ENCODE measurements around the gene RHO.
"Not testable (repeated sequence)": the region's sequence is repeated elsewhere in the genome, so short reads cannot be mapped to it uniquely, and the experiment has no call there.

The RHO gene

DNA sequence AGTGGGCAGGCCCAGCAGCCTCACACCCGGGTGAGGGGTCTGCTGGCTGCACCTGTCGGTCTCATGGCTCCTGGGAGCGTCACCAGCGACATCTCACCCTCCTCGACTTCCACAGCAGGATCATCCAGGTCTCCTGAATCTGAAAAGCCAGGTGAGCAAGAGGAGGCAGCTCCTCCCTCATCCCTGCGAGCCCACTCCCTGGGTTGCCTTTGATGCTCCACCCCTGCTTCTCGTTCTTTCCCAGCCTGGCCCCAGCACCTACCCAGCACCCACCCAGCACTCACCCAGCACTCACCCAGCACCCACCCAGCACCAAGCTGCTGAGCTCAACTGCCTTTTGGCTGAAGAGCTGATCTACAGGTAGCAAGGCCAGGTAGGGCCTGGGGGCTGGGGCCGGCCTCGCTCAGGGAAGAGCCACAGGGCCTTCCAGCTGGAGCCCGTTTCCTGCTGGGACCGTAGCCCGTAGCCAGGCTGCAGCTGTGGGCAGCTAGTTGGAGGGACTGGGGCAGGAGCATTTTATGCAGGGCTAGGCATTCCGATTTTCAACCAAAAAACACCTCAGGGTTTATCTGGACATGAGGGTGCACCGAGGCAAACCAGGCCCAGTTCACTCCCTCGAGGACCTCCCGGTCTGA lies 14.8 kb downstream of the RHO start, which contains the start of gene H1-8:
H1-8 (plus strand) TSS at position 20 of the 635 bp plus-strand sequence; CDS start at position 64, 44 bp downstream.
- DNase-seq (ENCODE audit: low read depth): no peak

DNA sequence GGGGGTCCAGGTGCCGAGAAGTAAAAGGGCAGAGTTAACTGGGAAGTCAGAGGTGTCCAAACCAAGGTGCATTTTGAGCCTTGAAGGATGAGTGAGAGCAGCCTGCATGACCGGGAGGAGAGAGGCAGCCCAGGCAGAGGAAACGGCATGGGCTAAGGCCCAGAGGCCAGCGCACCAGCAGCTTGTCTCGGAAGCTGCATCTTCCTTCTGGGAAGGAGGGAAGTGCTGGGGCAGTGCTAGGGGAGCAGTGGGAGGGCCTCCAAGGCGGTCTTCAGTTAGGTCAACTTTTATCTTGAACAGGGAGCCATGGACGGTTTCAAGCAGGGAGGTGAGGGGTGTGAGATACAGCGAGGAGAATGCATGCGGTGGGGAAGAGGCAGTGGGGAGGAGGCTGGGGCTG lies 15.6 kb downstream of the RHO start:
- DNase-seq (ENCODE audit: low read depth): no peak

DNA sequence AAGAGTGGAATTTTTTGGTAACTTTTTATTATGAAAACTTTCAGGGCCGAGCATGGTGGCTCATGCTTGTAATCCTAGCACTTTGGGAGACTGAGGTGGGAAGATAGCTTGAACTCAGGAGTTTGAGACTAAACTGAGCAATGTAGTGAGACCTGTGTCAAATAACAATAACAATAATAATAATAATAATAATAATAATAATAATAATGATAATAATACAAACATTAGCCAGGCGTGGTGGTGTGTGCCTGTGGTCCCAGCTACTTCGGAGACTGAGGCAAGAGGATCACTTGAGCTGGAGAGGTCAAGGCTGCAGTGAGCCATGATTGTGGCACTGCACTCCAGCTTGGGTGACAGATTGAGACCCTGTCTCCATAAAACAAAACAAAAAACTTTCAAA lies 17.5 kb downstream of the RHO start:
- not testable (repeated sequence) for DNase-seq (ENCODE audit: low read depth)

DNA sequence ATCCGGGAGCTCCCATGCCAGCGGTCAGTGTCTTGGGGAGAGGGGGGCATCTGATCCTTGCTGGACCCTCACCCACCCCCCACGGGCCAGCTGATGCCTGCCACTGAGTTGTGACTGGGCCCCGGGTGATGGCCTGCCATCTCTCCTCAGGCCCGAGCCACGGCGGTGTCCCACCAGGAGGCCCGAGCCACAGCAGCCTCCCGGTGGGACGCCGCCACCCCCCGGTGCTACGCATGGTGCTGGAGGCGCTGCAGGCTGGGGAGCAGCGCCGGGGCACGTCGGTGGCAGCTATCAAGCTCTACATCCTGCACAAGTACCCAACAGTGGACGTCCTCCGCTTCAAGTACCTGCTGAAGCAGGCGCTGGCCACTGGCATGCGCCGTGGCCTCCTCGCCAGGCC lies 18.8 kb downstream of the RHO start:
- no peak for DNase-seq (ENCODE audit: low read depth)

DNA sequence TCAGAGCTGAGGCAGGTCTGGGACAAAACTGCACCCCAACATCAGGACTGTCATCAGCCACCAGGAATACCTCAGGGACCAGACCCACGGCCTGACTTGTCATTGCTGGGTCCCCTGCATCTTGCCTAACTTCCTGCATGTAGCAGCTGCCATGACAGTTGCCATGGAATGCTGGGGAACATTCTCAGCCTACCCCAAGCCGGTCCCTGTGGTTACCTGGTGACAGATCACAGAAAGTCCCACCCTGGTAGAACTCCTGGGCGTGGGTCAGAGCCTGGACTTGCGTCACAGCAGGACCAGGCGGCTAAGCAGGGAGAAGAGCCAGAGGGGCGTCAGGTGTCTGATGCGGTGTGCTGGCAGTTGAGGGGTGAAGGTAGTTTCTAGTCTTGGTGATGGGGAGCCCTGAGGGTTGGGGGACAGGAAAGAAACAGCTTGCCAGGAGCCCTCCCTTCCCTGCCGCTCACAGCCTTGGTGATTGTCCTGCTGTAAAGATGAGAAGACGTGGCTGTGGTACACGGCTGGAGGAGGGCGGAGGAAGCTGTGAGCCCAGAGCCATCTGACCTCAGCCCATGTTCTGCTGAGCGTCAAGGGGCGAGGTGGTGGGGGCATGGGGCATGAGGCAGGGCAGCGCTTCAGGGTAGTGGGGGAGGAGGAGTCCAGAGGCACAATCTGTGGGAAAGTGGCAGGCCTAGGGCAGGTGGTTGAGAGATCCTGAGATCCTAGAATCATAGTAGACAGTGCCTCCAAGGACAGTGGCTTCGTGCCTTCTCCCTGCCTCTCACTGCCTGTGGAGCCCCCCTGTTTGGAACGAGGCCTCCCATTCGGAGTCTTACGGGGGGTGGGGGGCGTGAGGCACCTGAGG lies 19.9 kb downstream of the RHO start:
- DNase-seq (ENCODE audit: low read depth): no peak

DNA sequence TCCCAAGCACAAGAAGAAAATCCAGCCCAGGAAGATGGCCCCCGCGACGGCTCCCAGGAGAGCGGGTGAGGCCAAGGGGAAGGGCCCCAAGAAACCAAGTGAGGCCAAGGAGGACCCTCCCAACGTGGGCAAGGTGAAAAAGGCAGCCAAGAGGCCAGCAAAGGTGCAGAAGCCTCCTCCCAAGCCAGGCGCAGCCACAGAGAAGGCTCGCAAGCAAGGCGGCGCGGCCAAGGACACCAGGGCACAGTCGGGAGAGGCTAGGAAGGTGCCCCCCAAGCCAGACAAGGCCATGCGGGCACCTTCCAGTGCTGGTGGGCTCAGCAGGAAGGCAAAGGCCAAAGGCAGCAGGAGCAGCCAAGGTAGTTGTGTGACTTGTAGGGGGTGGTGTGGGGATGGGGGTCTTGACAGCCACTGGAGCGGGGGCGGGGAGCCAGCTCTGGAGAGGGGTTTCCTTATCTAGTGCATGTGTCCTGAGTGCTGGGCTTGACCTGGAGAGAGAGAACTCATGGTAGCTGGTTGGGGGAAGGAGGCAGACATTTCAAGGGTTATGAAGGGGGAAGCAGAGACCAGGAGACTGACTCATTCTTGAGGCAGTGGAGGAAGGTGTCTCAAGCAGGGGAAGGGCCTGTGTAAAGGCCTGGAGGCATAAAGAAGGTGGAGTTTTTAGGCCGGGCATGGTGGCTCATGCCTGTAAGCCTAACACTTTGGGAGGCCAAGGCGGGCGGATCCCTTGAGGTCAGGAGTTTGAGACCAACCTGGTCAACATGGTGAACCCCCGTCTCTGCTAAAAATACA lies 20.8 kb downstream of the RHO start:
- DNase-seq (ENCODE audit: low read depth): no peak

DNA sequence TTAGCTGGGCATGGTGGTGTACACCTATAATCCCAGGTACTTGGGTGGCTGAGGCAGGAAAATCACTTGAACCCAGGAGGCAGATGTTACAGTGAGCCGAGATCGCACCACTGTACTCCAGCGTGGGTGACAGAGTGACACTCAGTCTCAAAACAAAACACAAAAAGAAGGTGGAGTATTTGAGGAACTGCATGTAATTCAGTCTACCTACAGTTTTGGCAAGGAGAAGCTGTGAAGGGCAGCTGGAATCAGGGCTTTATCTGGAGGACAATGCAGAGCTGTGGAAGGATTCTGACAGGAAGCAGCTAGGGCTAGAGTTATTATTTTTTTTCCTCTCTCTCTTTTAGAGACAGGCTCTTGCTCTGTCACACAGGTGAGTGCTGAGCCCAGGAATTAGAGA lies 21.4 kb downstream of the RHO start:
- no peak for DNase-seq (ENCODE audit: low read depth)

DNA sequence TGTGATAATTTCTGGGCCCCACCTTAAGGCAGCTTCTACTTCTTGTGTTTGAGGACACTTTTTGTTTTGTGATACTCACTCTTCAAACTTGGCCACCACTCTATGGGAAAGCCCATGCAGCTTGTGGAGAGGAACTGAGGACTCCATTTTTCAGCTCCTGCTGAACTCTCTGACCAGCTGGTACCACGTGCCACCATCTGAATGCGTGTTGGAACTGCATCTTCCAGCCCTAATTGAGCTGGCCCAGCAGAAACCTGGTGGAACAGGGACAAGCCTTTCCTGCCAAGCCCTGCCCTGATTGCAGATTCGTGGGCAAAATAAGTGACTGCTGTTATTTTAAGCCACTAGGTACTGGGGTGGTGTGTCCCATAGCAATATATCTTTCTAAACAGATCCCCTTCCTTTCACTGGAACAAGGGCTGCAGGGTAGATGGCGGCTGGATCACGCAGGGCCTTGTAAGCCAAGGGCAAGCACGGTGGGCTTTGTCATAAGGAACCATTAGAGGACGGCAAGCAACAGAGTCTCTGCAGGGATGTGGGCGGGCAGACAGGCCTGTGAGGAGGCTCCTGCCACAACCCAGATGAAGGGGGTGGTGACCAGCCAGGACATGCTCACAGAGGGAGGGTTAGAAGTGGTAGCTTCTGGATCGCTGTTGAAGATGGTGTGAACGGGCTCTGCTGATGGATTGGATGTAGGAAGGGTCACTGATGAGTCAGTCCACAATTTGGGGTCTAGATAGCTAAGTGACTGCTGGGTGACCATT lies 24.0 kb downstream of the RHO start:
- DNase-seq (ENCODE audit: low read depth): no peak

DNA sequence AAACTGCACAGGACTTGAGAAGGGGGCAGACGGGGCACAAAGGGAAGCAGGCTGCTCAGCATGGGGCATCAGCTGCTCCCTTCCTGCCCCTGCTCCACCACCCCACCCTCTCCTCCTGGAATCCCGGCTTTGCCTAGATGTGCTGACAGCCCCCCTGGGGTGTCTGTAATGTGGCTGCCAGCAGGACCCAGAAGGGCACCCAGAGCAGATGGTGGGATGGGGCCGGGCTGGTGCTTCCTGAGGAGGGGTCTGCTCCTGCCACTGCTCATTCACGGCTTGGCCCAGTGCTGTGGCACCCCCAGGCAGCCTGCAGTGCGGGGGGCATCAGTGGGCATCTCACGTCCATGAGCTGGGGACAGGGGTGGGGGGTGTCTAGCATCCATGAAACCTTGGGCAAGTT lies 24.7 kb downstream of the RHO start:
- no peak for DNase-seq (ENCODE audit: low read depth)

DNA sequence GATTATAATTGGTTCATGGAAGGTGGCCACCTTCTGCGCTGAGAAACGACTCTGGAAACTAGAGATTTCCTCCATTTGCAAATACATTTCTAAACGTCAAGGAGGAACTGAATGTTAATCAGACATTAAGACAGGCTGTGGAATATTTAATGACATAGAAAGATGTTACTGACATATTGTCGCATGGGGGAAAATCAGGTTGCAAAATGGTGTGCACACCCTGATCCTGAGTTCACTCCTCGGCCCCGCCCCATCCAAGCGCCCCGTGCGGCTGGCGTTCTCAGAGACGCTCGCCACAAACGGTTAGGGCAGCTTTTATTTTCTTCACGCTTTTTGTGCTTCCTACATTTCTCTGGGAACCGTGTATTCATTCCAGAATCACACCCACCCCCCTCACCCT lies 25.3 kb downstream of the RHO start:
- no peak for DNase-seq (ENCODE audit: low read depth)

DNA sequence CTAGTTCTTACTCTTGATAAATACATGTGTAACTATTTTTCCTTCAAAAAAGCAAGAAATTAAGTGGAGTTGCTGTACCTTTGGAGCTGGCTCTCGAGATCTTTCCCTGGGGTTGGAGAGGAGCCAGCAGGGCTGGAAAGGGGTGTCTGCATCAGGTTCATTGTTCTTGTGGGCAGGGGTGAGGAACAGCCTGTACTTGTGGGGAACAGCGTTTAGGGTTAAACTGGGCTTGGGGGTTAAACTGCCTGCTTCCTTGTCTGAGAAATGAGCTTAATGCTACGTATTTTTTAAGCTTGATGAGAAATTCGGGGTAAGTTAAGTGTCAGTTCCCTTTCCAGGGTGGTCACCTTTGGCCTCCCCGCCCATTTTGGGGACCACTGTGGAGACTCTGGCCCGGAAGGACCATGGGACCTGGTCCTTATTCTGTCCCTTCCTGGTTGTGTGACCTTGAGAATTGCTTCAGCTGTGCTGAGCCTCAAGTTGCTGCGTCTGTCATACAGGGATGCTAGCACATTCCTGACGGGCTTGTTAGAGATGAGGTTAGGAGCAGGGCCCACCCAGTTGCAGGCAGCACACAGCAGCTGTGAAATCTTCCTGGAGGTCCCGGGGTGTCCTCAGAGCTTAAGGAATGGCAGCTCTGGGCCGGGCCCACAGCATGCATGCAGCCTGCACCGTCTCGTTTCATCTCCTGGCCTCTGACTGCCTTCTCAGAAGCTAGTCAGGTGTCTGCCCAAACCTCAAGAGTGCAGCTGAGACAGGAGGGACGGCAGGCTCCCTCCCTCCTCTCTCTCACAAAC lies 26.1 kb downstream of the RHO start:
- no peak for DNase-seq (ENCODE audit: low read depth)

DNA sequence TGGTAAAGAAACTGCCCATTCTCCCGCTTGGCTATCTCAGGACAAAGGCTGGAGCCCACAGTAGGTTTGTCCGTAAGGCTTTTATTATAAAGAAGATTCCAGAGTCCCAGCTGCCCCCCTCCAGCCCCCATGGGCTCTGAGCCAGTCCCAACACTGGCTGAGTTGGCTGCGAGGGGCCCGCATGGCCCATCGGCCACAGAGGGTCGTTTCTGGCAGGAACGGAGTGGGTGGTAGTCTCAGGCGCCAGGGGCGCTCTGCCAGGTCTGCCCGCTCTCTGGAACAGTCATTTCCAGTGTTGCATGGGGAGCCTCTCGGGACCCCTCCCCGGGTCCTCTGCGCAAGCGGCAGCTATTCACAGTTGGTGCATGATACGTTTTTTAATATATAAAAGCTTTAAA lies 26.7 kb downstream of the RHO start:
- DNase-seq (ENCODE audit: low read depth): no peak

DNA sequence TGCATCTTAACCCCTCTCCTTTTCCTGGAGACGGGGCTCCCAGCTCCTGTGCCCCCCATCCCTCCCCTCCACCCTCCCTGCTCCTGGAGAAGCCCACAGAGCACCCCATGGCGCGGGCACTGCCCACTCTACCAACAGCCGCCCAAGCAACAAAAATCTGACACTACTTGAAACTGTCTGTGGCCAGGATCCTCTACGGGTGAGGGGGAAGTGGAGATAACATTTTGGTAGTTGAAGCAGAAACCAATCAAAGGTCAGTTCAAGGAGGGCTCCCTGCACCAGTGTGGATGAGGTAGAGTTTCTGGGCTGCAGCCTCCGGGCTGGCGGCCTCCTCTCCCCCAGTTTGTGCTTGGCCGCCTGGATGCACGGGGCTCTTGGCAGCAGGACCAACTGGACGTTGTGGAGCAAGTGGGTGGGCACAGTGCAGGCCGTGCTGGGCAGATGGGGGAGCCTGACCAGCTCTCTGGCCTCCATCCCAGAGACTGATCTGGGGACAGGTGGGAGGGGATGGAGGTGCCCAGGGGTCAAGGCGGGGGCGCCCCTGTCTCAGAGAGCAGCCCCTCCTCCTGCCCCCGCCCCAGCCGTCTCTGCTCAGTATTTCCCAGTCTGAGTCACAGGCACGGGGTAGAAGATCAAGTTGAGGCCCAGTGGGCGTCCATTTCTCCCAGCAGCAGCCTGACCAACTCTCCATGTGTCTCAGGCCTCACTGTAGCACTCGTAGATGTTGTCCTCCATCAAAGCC lies 27.3 kb downstream of the RHO start:
- DNase-seq (ENCODE audit: low read depth): no peak

DNA sequence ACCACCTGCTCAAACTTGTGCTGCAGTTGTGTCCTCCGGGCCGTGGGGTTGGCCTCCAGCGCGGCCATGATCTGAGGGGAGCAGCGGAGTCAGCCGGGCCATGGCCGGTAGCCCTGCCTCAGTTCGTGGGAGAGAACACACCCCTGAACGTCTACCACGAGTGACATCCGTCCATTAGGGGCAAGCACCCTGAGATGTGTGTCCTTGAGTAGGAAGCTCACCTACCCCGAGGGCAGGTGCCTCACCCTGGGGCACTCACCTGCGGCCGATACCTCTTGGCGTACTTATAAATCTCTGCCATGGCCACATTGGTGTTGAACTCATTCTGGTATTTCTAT lies 27.9 kb downstream of the RHO start:
- no peak for DNase-seq (ENCODE audit: low read depth)

DNA sequence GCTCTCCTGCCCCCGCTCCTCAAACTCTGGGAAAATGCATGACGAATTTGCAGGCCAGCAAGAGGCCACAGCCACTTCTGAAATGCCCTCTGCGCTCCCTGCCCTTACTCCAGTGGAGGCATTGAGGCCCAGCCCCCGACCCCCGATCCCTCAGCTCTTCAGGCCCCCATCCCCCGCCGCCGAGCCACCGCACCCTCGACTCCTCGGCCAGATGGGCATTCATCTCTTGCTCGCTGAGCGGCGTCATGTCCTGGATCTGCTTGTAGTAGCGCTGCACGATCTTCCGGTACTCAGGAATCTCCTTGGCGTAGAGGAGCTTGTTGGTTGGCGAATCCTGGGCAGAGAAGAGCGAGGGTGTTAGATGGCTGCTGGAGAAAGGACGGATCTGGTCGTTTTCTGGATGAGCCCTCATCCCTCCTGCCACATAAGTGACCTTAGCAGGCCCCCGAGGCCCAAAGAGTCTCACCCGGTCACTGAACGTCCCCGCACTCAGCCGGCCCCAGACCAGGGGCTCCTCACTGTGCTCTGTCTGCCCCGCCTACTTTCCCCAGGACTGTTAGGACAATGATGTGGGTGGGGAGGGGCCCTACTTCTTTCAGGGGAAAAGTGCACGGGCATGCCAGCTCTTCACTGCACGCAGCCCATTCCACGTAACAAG lies 28.6 kb downstream of the RHO start:
- no peak for DNase-seq (ENCODE audit: low read depth)

DNA sequence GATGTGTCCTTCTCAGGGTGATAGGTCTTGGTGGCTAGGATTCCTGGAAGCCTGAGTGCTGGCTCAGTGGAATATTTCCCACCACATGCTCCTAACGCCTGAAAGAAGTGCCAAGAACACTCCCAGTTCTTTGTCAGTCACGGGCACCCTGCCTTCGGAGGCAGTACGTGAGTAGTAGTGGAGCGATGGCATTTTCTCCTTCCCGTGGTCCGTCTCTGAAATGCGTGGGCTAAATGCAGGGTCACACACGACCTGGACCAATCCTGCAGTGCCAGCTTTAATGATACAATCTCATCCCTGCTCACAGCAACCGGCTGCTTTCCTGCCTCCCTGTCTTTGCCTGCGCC lies 29.1 kb downstream of the RHO start:
- DNase-seq (ENCODE audit: low read depth): no peak

DNA sequence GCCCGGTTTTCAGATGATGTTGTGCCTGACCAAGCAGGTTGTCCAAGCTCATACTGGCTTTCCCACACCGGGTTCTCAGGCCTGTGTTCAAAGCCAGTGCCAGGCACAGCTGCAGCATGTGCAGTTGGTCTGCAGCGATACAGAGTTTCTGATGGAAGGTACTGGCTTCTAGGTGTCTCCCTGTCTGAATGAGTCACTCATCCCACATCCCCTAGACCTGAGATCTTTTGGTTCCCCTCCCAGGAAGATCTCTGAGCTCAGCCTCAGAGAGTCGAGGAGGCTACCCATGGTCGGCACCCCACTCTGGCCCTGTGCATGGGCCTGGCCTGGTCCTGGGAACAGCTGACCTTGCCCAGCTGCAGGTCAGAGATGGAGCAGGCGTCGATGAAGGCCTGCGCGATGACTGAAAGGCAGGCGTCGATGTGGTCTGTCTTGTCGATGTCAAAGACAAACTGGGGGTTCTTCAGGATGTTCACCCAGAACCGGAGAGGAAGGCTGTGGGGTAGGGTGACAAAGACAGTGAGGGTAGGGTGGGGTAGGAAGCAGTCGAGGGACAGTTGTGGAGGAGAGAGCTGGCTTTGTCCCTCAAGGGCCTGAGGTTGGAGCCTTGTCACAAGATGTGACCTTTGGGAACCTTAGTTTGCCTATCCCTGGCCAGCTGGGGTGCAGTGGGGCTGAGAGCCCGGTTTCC lies 29.8 kb downstream of the RHO start:
- no peak for DNase-seq (ENCODE audit: low read depth)

DNA sequence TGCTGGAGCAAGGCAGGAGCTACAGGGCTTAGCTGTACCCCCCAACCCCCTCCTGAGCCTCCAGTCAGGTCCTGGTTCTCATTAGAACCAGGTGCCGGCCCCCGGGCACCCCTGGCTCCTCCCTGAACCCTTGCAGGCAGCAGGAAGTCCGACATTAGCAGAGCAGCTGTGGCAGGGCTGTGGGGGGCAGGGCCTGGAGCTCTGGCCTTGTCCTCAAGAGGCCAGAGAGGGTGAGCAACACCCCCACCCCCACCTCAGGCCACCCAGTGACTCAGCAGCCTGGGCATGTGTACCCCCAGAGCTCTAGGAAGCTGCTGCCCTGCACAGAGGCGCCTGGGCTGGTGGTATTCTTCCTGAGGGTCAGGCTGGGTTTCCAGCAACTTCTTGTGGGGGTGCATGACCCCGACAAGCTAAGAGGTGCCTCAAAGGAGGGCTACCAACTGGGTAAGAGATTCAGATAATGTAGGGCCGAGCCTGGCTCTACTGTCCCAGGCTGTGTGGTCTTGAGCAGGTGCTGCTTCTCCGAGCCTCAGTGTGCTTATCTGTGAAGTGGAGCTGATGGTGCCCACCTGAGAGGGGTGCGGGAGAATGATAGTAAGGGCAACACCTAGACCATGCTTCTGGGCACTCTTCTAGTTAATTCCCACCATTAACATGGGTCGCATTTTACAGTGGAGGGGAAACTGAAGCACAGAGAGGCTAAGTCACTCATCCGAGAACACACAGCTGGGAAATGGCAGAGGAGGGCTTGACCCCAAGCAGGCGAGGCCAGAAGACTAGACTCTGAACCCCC lies 30.5 kb downstream of the RHO start:
- no peak for DNase-seq (ENCODE audit: low read depth)

DNA sequence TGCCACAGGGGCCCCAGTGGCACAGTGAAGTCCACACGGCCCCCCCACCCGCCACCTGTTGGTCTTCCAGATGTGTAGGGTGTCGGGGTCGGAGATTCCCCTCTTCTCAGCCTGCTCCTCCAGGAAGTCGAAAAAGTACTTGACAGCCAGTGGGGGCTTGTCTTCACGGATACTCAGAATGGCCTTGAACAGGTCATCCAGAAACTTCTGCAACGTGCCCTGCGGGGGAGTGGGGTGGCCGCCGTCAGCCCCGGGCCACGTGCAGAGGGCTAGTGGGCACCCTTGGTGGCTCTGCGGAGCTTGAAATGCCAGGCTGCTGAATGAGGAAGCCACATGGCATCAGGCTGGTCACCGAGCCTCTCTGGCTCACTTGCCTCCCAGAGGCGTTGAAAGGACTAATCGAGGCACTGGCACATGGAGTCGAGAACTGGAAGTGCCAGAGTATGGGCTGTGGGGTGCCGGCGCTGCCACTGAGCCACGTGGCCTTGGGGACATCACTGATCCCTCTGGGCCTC lies 31.2 kb downstream of the RHO start:
- DNase-seq (ENCODE audit: low read depth): no peak
